Ectodermal cell (in vitro differentiated cells): ENCODE measurements around the gene HRAS.

Experiments
- H3K27ac ChIP-seq: 2 replicates; pipeline ENCODE4 v1.7.0; 2013; ENCODE audit warnings: mild to moderate bottlenecking, low read depth, low read length; ENCODE audit not compliant: insufficient read depth, poor library complexity, severe bottlenecking
- H3K27me3 ChIP-seq: 2 replicates; pipeline ENCODE4 v1.7.0; 2013; ENCODE audit warnings: mild to moderate bottlenecking, low read length; ENCODE audit not compliant: insufficient read depth, control insufficient read depth, poor library complexity, severe bottlenecking
- H3K36me3 ChIP-seq: one replicate; pipeline ENCODE4 v1.7.0; 2013; ENCODE audit warnings: low read length; ENCODE audit not compliant: control insufficient read depth, insufficient read depth
- H3K4me1 ChIP-seq: one replicate; pipeline ENCODE4 v1.7.0; 2013; ENCODE audit warnings: low read length; ENCODE audit not compliant: control insufficient read depth, insufficient read depth
- H3K4me3 ChIP-seq: 2 replicates; pipeline ENCODE4 v1.7.0; 2013; ENCODE audit warnings: low read depth, low read length, control low read depth; ENCODE audit not compliant: insufficient read depth
- H3K9me3 ChIP-seq: 2 replicates; pipeline ENCODE4 v1.7.0; 2013; ENCODE audit warnings: mild to moderate bottlenecking, low read length, moderate library complexity; ENCODE audit not compliant: control insufficient read depth
- WGBS, 2 experiments: methylation state at CpG; one replicate each; pipeline ENCODE4 v1.1.7; 2013; ENCODE audit warnings: missing lambda C conversion rate in 2 of 2; 5-methylcytosine and 5-hydroxymethylcytosine counted together

The HRAS gene

DNA sequence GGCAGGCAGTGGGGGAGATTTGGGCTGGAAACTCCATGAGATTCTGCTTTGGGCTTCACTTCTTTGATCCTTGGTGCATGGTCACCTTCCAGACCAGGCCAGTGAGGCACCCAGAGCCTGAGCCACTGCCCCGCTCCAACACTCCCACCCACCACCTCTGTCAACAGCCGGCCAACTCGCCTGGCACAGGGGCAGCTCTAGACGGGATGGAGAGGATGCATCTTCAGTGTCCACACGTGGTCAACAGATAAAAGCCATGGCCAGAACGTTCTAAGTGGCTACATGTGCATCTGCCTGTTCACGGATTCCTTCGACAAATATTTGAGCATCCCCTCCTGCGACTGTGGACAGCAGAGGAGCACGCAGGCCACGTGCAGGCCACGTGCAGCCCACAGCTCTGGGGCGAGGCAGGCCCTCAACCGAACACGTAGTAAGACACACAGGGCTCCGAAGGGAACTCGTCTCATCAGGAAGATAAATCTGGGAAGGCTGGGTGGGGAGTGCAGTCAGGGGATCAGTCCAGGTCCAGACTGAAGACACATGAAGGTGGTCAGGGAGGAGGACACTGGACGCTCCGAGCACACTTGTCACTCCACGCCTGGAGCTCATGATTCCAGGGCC, 3.2 kb upstream of the HRAS start:
- H3K27me3 ChIP-seq = peaks cover 30% of the 10 kb centered on the region
- H3K4me3 ChIP-seq = no peak overlapping the region
- H3K9me3 ChIP-seq = no peaks in the 10 kb centered on the region
- peaks cover 4% of the 10 kb centered on the region for H3K36me3 ChIP-seq
- peaks cover 23% of the 10 kb centered on the region for H3K4me1 ChIP-seq
- 94 to 95% methylated on average over 20 of the region's 20 CpGs for WGBS, 2 experiments
- H3K27ac ChIP-seq = no peak overlapping the region

DNA sequence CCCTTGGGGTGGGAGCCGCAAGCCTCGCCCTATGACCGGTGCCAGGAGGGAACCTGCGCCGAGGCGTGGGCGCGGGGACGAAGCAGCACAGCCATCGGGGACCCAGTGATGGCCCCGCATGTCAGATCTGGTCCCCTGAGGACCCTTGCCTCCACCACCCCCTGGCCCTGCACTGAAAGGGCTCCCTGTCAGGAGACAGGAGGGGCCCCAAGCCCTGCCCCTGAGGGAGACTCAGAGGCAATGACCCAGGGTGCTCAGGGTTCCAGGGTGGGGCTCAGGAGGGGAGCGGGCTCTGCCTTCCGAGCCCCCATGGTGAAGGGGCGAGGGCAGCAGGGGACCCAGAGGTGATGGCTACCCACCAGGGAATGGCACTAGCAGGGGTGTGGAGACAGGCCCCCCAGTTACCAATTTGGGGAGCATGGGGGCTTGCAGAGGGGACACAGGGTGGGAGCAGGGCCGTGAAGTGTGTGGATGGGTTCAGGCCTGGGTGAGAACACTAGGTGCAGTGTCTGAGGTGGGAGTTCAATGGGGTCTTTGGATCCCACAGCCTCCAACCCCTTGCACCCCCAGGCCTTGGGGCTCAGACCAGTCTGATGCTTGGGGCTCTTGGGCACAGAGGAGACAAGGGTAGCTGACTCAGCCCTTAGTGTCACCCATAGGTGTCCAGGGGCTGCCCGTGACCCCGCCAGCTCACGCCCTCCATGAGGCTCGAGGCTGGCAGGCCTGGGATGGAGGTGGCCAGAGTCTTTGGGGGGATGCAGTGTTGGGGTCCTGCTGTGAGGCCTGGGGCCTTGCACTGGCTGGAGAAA, 2.5 kb upstream of the HRAS start:
- Histone ChIP-seq H3K36me3 (peaks cover 8% of the 10 kb centered on the region), H3K27ac (no peak overlapping the region), H3K4me3 (peak overlapping the region; percentile 24), H3K4me1 (peaks cover 23% of the 10 kb centered on the region), H3K9me3 (no peaks in the 10 kb centered on the region), H3K27me3 (peaks cover 30% of the 10 kb centered on the region)
- WGBS, 2 experiments = 48 to 51% methylated on average over 19 of the region's 19 CpGs

DNA sequence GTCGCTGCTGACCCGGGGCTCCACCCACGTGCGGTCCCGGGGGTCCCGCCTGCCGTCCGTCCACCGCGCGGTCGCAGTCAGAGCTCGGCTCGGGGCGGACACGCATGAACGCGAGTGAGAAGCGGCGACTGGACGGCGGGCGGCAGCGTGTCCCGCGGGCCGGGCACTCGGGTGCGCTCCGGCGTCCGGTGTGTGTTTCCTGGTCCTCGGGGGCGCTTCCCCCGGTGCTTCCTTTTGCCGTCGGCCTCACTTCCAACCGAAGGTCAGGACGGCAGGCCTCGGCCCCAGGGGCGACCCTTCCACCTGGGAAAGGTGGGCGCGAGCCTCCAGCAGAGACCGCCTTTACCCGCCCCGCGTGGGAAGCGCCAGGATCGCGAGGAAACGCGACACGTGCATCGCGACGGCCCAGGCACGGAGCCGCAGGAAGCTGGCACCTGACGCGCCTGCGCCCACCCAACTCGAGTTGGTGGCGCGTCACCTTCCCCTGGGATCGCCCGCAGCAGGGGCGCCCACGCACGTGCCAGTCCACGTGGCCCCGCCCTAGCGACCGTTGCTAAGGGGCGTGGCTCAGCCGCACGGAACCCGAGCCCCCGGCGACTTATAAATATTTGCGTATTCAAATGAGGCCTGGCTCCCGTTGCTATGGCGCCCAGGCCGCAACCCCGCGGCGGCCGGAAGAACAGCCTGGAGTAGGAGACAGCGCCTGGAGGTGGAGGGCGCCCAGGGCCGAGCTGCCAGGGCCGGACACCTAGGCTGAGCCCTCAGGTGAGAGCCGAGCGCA, 1.7 kb upstream of the HRAS start, which contains the start of gene LRRC56:
Gene LRRC56 (plus strand): TSS at position 687 of the 781 bp plus-strand sequence. CDS start 3,158 bp downstream, outside the sequence.
- 6 to 7% methylated on average over 93 of the region's 93 CpGs for WGBS, 2 experiments
- peaks cover 23% of the 10 kb centered on the region for H3K4me1 ChIP-seq
- H3K36me3 ChIP-seq = peaks cover 16% of the 10 kb centered on the region
- peaks cover 30% of the 10 kb centered on the region for H3K27me3 ChIP-seq
- no peaks in the 10 kb centered on the region for H3K9me3 ChIP-seq
- no peak within 1 kb of the TSS for H3K27ac ChIP-seq
- H3K4me3 ChIP-seq = peak within 1 kb of the TSS; percentile 24

DNA sequence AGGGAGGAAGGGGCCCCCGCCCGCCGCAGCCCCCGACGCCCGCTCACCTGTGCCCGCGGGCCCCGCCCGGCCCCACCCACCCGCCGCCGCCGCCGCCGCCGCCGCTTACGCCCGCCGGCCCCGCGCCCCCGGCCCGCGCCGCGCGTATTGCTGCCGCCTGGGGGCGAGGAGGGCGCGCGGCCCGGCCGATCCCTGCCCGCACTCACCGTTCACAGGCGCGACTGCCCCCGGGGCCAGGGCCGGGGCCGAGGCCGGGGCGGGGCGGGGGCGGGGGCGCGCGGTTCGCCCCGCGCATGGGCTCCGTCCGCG, 212 bp downstream of the HRAS start:
- no peaks in the 10 kb centered on the region for H3K9me3 ChIP-seq
- no peak overlapping the region for H3K27ac ChIP-seq
- peak overlapping the region; percentile 82 for H3K4me3 ChIP-seq
- 0 to 1% methylated on average over 56 of the region's 56 CpGs for WGBS, 2 experiments
- H3K27me3 ChIP-seq = peaks cover 30% of the 10 kb centered on the region
- peaks cover 15% of the 10 kb centered on the region for H3K4me1 ChIP-seq
- H3K36me3 ChIP-seq = peaks cover 22% of the 10 kb centered on the region

DNA sequence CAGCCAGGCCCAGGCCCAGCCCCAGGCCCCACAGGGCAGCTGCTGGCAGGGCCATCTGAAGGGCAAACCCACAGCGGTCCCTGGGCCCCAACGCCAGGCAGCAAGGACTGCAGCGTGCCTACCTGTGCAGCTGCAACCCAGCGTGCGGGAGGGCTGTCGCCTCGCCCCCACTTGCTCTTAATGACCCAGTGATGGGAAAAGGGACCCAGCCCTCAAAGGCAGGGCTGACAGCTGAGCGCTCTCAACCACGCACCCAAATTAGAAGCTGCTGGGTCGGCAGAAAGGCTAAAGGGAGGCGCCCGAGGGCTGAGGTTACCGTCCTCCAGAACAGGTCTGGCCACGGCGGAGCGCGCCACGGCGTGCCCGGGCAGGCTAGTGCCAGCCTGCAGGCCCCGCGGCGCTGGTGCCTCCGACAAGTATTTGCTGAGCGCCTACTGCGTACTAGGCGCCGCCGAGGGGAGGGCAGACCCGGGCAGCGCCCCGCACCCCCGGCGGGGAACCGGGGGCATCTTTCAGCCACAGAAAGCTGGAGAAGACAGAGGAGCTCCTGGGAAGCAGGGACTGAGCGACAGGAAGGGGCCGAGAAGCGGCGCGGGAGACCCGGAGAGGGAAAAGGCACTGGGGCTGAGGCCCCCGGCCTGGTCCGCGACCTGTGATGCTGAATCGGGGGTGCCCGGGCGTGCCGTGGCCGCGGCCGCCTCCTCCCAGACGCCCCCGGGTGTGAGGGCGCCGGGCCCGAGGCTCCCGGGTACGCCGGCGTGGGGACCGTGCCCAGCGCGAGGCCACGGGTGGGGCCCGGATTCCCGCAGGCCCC, 773 bp downstream of the HRAS start:
- peak overlapping the region; percentile 82 for H3K4me3 ChIP-seq
- peaks cover 22% of the 10 kb centered on the region for H3K36me3 ChIP-seq
- WGBS, 2 experiments = 14 to 15% methylated on average over 66 of the region's 66 CpGs
- H3K27ac ChIP-seq = no peak overlapping the region
- H3K9me3 ChIP-seq = no peaks in the 10 kb centered on the region
- peaks cover 30% of the 10 kb centered on the region for H3K27me3 ChIP-seq
- peaks cover 15% of the 10 kb centered on the region for H3K4me1 ChIP-seq

DNA sequence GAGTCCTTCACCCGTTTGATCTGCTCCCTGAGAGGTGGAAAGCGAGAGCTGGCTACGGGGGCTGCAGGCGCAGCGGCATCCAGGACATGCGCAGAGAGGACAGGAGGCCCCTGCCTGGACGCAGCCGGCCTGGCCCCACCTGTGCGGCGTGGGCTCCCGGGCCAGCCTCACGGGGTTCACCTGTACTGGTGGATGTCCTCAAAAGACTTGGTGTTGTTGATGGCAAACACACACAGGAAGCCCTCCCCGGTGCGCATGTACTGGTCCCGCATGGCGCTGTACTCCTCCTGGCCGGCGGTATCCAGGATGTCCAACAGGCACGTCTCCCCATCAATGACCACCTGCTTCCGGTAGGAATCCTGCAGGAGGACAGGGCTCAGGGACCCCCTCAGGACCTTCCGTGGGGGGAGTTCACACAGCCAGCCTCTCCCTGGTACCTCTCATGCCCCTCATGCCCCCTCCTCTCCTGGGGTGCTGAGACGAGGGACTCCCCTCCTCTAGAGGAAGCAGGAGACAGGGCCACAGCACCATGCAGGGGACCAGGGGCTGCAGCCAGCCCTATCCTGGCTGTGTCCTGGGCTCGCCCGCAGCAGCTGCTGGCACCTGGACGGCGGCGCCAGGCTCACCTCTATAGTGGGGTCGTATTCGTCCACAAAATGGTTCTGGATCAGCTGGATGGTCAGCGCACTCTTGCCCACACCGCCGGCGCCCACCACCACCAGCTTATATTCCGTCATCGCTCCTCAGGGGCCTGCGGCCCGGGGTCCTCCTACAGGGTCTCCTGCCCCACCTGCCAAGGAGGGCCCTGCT, 1.6 kb downstream of the HRAS start:
- peak overlapping the region; percentile 82 for H3K4me3 ChIP-seq
- H3K27me3 ChIP-seq = peaks cover 30% of the 10 kb centered on the region
- no peaks in the 10 kb centered on the region for H3K9me3 ChIP-seq
- WGBS, 2 experiments = 95 to 96% methylated on average over 37 of the region's 37 CpGs
- H3K27ac ChIP-seq = no peak overlapping the region
- H3K4me1 ChIP-seq = peaks cover 15% of the 10 kb centered on the region
- peaks cover 22% of the 10 kb centered on the region for H3K36me3 ChIP-seq

DNA sequence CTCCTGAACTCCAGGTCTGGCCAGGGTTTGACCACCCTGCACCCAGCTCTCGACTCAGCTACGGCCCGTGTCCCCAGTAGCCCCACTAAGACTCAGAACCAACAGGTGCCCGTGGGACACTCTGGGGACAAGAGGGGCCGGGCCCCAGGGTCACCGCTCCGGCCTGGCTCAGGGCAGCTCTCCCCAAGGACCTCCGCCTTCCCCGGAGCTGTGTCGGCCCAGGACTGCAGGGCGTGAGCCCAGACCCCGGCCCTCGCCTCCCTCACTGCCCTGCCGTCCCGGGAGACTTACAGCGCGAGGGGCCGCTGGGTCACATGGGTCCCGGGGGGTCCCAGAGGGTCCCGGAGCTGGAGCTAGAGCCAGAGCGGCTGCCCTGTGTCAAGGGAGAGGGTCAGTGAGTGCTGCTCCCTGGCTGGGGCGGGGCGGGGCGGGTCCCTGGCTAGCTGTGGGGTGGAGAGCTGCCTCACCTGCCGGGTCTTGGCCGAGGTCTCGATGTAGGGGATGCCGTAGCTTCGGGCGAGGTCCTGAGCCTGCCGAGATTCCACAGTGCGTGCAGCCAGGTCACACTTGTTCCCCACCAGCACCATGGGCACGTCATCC, 2.3 kb downstream of the HRAS start:
- H3K36me3 ChIP-seq = peaks cover 22% of the 10 kb centered on the region
- H3K4me1 ChIP-seq = peaks cover 13% of the 10 kb centered on the region
- H3K27me3 ChIP-seq = peaks cover 23% of the 10 kb centered on the region
- no peaks in the 10 kb centered on the region for H3K9me3 ChIP-seq
- H3K27ac ChIP-seq = no peak overlapping the region
- 96 to 97% methylated on average over 33 of the region's 33 CpGs for WGBS, 2 experiments
- no peak overlapping the region for H3K4me3 ChIP-seq

DNA sequence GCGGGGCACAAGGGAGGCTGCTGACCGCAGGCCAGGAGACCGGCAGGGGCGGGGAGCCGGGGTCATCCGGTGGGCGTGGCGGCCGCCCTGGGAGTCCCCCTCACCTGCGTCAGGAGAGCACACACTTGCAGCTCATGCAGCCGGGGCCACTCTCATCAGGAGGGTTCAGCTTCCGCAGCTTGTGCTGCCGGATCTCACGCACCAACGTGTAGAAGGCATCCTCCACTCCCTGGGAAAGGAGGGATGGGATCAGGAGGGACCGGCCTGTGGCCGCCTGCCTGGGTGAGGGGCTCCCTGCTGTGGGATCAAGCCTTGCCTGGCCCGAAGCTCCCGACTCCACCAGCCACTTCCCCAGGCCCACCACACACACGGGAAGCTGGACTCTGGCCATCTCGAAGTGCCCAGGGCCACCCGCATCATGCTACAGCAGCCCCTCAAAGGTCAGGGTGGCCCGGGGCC, 2.8 kb downstream of the HRAS start:
- Histone ChIP-seq H3K36me3 (peaks cover 22% of the 10 kb centered on the region), H3K27ac (no peak overlapping the region), H3K4me3 (no peak overlapping the region), H3K4me1 (peaks cover 7% of the 10 kb centered on the region), H3K27me3 (peaks cover 18% of the 10 kb centered on the region), H3K9me3 (no peaks in the 10 kb centered on the region)
- 95 to 96% methylated on average over 23 of the region's 23 CpGs for WGBS, 2 experiments
